K562 (cell line): ENCODE results near the gene PIGL. TPM values are rescaled to one million over a fixed set of nuclear protein-coding genes. Genes with fewer than 3 reads are reported as not detected.

Source experiments
- ATAC-seq: fragments of 200-7000 bp; cut with Tn5 transposase; 3 replicates; pipeline ENCODE4 v1.9.1; 2020; ENCODE audit warnings: moderate library complexity
- BruUV-seq: library from RNA; stranded (reverse); fragments of 400-500 nt; replicated peaks from 2 replicates; lab custom pipeline; 2021; lab: Mats Ljungman, UMichigan
- CTCF ChIA-PET: fragments of 300-600 bp; formaldehyde crosslinking; extraction: SDS; loops from one replicate; lab custom pipeline; 2021; ENCODE audit warnings: low intra/inter-chr PET ratio; lab: Yijun Ruan, JAX
- POLR2A ChIA-PET: fragments of 300-600, 350-650 bp; sonication (Branson Sonifier 250); formaldehyde crosslinking; extraction: SDS; loops from one replicate; lab custom pipeline; 2021; ENCODE audit warnings: antibody characterized with exemption, inconsistent platforms; lab: Yijun Ruan, JAX
- DNase-seq, 4 experiments: peaks; one replicate each; pipeline versions ENCODE4 v3.0.0 to v3.0.0-alpha.2; 2011 to 2018; ENCODE audit warnings: low spot score in 3 of 4, mixed read lengths in 3 of 4; ENCODE audit errors: extremely low read depth in 1 of 4
- FAIRE-seq: peaks from 2 replicates; lab custom pipeline; 2011; peaks lifted over from hg19 to GRCh38; lab: Jason Lieb, UNC
- H2AFZ ChIP-seq: 2 replicates; pipeline ENCODE4 v1.6.0; 2011; ENCODE audit warnings: low read depth, low read length, control low read depth, inconsistent platforms
- H3K27ac ChIP-seq: fragments of 200-600 bp; 3 replicates; pipeline ENCODE4 v1.8.0; 2011; ENCODE audit warnings: low read depth, mild to moderate bottlenecking, control low read depth, inconsistent platforms, low read length, moderate library complexity, mixed read lengths; ENCODE audit errors: extremely low read depth
- H3K27me3 ChIP-seq, 2 experiments: fragments of 300-600 bp in 1 of 2; 2 replicates in 1 of 2; 3 replicates in 1 of 2; pipeline versions ENCODE4 v1.6.0 to v1.8.0; 2011; ENCODE audit warnings: inconsistent platforms in 2 of 2, low read length in 2 of 2, mild to moderate bottlenecking in 1 of 2, mixed read lengths in 1 of 2, moderate library complexity in 1 of 2; ENCODE audit not compliant: control insufficient read depth in 2 of 2, insufficient read depth in 2 of 2
- H3K36me3 ChIP-seq: fragments of 300-600 bp; 3 replicates; pipeline ENCODE4 v1.8.0; 2011; ENCODE audit warnings: mild to moderate bottlenecking, low read length, inconsistent platforms; ENCODE audit not compliant: control insufficient read depth, insufficient read depth
- H3K4me1 ChIP-seq, 2 experiments: fragments of 200-600 bp in 1 of 2; replicated peaks in 1 of 2; 2 replicates in 1 of 2; 3 replicates in 1 of 2; pipeline versions ENCODE4 v1.5.1 to v1.8.0; 2011; ENCODE audit warnings: inconsistent platforms in 2 of 2, low read length in 2 of 2, mild to moderate bottlenecking in 1 of 2, mixed read lengths in 1 of 2, moderate library complexity in 1 of 2; ENCODE audit not compliant: control insufficient read depth in 2 of 2, insufficient read depth in 2 of 2
- H3K4me2 ChIP-seq: 2 replicates; pipeline ENCODE4 v1.6.1; 2011; ENCODE audit warnings: low read length, control low read depth, inconsistent platforms, mixed read lengths; ENCODE audit not compliant: insufficient read depth
- H3K4me3 ChIP-seq: fragments of 200-600 bp; sonication (generic), shearing (Covaris generic); 2 replicates; pipeline ENCODE4 v1.5.1; 2016; ENCODE audit warnings: control low read depth, inconsistent platforms
- H3K79me2 ChIP-seq: fragments of 200-600 bp; 3 replicates; pipeline ENCODE4 v1.8.0; 2011; ENCODE audit warnings: low read length, inconsistent platforms; ENCODE audit not compliant: control insufficient read depth, insufficient read depth
- H3K9ac ChIP-seq, 2 experiments: 2 replicates each; pipeline versions ENCODE4 v1.6.0 to v1.6.1; 2011; ENCODE audit warnings: low read depth in 2 of 2, low read length in 2 of 2, control low read depth in 1 of 2, inconsistent platforms in 1 of 2, mild to moderate bottlenecking in 1 of 2, mixed read lengths in 1 of 2; ENCODE audit not compliant: insufficient read depth in 1 of 2
- H3K9me1 ChIP-seq: one replicate; pipeline ENCODE4 v1.6.0; 2011; ENCODE audit warnings: inconsistent platforms, mild to moderate bottlenecking, low read length, moderate library complexity; ENCODE audit not compliant: control insufficient read depth, insufficient read depth
- H3K9me3 ChIP-seq: replicated peaks from 2 replicates; pipeline ENCODE4 v1.5.1; 2011; ENCODE audit warnings: low read depth, low read length, inconsistent platforms; ENCODE audit not compliant: control insufficient read depth, insufficient read depth
- H4K20me1 ChIP-seq: replicated peaks from 2 replicates; pipeline ENCODE4 v1.6.1; 2011; ENCODE audit warnings: low read length, inconsistent platforms, mixed read lengths; ENCODE audit not compliant: control insufficient read depth, insufficient read depth
- CBX8 ChIP-seq: fragments of 200-600 bp; sonication (generic); IDR thresholded peaks from 2 replicates; pipeline ENCODE4 v1.6.1; 2012; ENCODE audit warnings: borderline replicate concordance, mixed run types, low read depth, mild to moderate bottlenecking, moderate library complexity, mixed read lengths, low read length, control low read depth, inconsistent platforms; ENCODE audit not compliant: poor library complexity, severe bottlenecking; ENCODE audit errors: extremely low read depth
- EZH2 ChIP-seq: IDR thresholded peaks from 2 replicates; pipeline ENCODE4 v1.6.1; 2012; ENCODE audit warnings: low read depth, mild to moderate bottlenecking, inconsistent platforms, low read length, borderline replicate concordance
- JUNB ChIP-seq: fragments of 450-650 bp; formaldehyde crosslinking; conservative IDR thresholded peaks from 2 replicates; pipeline ENCODE4 v1.4.0; 2020; ENCODE audit warnings: mild to moderate bottlenecking
- KDM2B ChIP-seq: fragments of 250-450 bp; sonication (Bioruptor Pico); IDR thresholded peaks from 2 replicates; pipeline ENCODE4 v1.8.0; 2021; ENCODE audit warnings: mild to moderate bottlenecking, moderate library complexity
- KHSRP ChIP-seq: fragments of 450-650 bp; IDR thresholded peaks from 2 replicates; pipeline ENCODE4 v1.6.1; 2017
- NCOA4 ChIP-seq: fragments of 450-650 bp; IDR thresholded peaks from 2 replicates; pipeline ENCODE4 v1.6.1; 2018; ENCODE audit warnings: mild to moderate bottlenecking; ENCODE audit not compliant: partially characterized antibody
- NFRKB ChIP-seq: fragments of 450-650 bp; IDR thresholded peaks from 2 replicates; pipeline ENCODE4 v1.6.1; 2016; ENCODE audit warnings: low read depth
- PTBP1 ChIP-seq: fragments of 200-400 bp; formaldehyde crosslinking; IDR thresholded peaks from 2 replicates; pipeline ENCODE4 v1.6.1; 2017; ENCODE audit warnings: low read depth, low read length
- RB1 ChIP-seq: fragments of 450-650 bp; IDR thresholded peaks from 2 replicates; pipeline ENCODE4 v1.6.1; 2017; ENCODE audit warnings: low read depth, mild to moderate bottlenecking
- RREB1 ChIP-seq: fragments of 250-450 bp; sonication (Bioruptor Pico); IDR thresholded peaks from 2 replicates; pipeline ENCODE4 v1.4.0; 2020
- SMARCC2 ChIP-seq: fragments of 450-650 bp; IDR thresholded peaks from 2 replicates; pipeline ENCODE4 v1.6.1; 2017; ENCODE audit warnings: antibody characterized with exemption, moderate library complexity, mild to moderate bottlenecking, low read depth
- ZFP36 ChIP-seq: fragments of 150-350 bp; IDR thresholded peaks from 2 replicates; pipeline ENCODE4 v1.6.1; 2018; ENCODE audit warnings: low read length, low read depth; ENCODE audit not compliant: partially characterized antibody
- WGBS: fragments of 100-300 bp; shearing (Covaris generic); methylation state at CpG from one replicate; pipeline ENCODE4 v1.1.6; 2016; ENCODE audit warnings: low coverage, mixed read lengths; ENCODE audit not compliant: insufficient coverage; ENCODE audit errors: missing lambda C conversion rate; 5-methylcytosine and 5-hydroxymethylcytosine counted together
- in situ Hi-C: fragments of 300-500 bp; cut with MboI; formaldehyde crosslinking; loops from 4 replicates; pipeline ENCODE4 v1.15.0; 2018; ENCODE audit warnings: inconsistent platforms, mixed read lengths
- intact Hi-C: fragments of 100-400 bp; cut with micrococcal nuclease; formaldehyde crosslinking; loops from 2 replicates; pipeline ENCODE4 v1.14.2; 2022
- polyA plus RNA-seq, 8 experiments: library from polyadenylated mRNA; depleted of rRNA in 4 of 8; stranded (reverse) in 5 of 8; unstranded in 3 of 8; fragments of >200 nt; fragmentation: Nextera tagmentation in 2 of 8; fragmentation: Illumina TruSeq in 1 of 8; extraction: Ambion mirVana in 2 of 8; extraction: Trizol in 1 of 8; gene quantifications; 2 replicates each; pipeline versions ENCODE4 v1.2.1 to v1.2.3, GENCODE V29; 2011 to 2014; ENCODE audit warnings: inconsistent platforms in 1 of 8, missing spikeins in 1 of 8
- total RNA-seq, 7 experiments: library from RNA; depleted of rRNA in 6 of 7; stranded (reverse); fragments of >200 nt in 6 of 7; fragmentation: Illumina TruSeq in 2 of 7; extraction: Trizol in 2 of 7; gene quantifications; 2 replicates each; pipeline versions ENCODE4 v1.2.1 to v1.2.3, GENCODE V29; 2011 to 2021; ENCODE audit warnings: low replicate concordance in 1 of 7
- TF ChIP-seq, protein P1 (sequence below): sonication (generic); formaldehyde crosslinking; IDR thresholded peaks from 2 replicates; pipeline ENCODE4 v1.8.1; 2023; ENCODE audit warnings: missing genetic modification reagents, mild to moderate bottlenecking, borderline replicate concordance

The PIGL gene
- total and polyA plus RNA-seq, 9 of the 15 experiments (the other 6 are each of a cell fraction or from before 2014, with no cell fraction given) = 19.9 to 55.3 (median 29.6) TPM

DNA sequence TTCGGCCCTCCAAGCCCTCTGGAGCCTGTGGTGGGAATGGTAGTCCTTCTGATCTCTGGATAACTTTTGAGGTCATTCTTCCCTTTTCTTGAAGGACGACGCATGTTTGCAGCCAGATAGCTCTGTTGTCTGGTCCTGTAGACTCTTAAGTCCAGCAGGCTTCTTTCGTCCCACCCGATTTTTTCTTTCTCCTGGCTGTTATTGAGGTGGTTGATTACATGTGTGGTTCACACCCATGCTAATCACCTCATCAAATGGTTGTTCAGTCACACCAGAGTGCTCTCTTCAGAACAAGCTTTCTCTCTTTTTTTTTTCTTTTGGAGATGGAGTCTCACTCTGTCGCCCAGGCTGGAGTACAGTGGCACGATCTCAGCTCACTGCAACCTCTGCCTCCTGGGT is 30.6 kb downstream of the PIGL start:
- in situ Hi-C loops (no loop called here), intact Hi-C loops (no loop called here)
- Histone ChIP-seq H3K9me1 (no peaks in the 10 kb centered on the region), H3K27ac (no peak overlapping the region), H3K4me2 (no peak overlapping the region), H3K9ac (no peak overlapping the region), H3K9me3 (no peaks in the 10 kb centered on the region), H2AFZ (no peak overlapping the region), H3K36me3 (no peaks in the 10 kb centered on the region), H3K27me3 (no peaks in the 10 kb centered on the region), H3K4me3 (no peak overlapping the region), H3K4me1 (peaks cover 0 to 8% of the 10 kb centered on the region in 2 experiments; a peak in 3 of 5 replicates), H4K20me1 (no peaks in the 10 kb centered on the region)
- ChIA-PET CTCF (no interaction called here), POLR2A (no interaction called here)
- DNase-seq = no peak
- WGBS = 80% methylated on average over 3 of the region's 7 CpGs
- BruUV-seq = no TSS peak
- ATAC-seq = no peak
- FAIRE-seq = no peak
- TF ChIP-seq KDM2B (CRISPR knock-in tag) (no peak), NCOA4 (no peak), JUNB (CRISPR knock-in tag) (no peak), ZFP36 (no peak), KHSRP (no peak), PTBP1 (no peak), SMARCC2 (no peak), RB1 (no peak), CBX8 (no peak), RREB1 (CRISPR knock-in tag) (no peak), EZH2 (no peak), NFRKB (no peak)
- TF ChIP-seq, protein P1, sequence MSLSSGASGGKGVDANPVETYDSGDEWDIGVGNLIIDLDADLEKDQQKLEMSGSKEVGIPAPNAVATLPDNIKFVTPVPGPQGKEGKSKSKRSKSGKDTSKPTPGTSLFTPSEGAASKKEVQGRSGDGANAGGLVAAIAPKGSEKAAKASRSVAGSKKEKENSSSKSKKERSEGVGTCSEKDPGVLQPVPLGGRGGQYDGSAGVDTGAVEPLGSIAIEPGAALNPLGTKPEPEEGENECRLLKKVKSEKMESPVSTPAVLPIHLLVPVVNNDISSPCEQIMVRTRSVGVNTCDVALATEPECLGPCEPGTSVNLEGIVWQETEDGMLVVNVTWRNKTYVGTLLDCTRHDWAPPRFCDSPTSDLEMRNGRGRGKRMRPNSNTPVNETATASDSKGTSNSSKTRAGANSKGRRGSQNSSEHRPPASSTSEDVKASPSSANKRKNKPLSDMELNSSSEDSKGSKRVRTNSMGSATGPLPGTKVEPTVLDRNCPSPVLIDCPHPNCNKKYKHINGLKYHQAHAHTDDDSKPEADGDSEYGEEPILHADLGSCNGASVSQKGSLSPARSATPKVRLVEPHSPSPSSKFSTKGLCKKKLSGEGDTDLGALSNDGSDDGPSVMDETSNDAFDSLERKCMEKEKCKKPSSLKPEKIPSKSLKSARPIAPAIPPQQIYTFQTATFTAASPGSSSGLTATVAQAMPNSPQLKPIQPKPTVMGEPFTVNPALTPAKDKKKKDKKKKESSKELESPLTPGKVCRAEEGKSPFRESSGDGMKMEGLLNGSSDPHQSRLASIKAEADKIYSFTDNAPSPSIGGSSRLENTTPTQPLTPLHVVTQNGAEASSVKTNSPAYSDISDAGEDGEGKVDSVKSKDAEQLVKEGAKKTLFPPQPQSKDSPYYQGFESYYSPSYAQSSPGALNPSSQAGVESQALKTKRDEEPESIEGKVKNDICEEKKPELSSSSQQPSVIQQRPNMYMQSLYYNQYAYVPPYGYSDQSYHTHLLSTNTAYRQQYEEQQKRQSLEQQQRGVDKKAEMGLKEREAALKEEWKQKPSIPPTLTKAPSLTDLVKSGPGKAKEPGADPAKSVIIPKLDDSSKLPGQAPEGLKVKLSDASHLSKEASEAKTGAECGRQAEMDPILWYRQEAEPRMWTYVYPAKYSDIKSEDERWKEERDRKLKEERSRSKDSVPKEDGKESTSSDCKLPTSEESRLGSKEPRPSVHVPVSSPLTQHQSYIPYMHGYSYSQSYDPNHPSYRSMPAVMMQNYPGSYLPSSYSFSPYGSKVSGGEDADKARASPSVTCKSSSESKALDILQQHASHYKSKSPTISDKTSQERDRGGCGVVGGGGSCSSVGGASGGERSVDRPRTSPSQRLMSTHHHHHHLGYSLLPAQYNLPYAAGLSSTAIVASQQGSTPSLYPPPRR (CRISPR knock-in tag) = no peak
- TF ChIP-seq, all 486 proteins: peak for 0
- no peaks in the 10 kb centered on the region; the same call in 2 of the 3 replicates for H3K79me2 ChIP-seq
